ENCODE measurements around the gene TES.

The TES gene

DNA sequence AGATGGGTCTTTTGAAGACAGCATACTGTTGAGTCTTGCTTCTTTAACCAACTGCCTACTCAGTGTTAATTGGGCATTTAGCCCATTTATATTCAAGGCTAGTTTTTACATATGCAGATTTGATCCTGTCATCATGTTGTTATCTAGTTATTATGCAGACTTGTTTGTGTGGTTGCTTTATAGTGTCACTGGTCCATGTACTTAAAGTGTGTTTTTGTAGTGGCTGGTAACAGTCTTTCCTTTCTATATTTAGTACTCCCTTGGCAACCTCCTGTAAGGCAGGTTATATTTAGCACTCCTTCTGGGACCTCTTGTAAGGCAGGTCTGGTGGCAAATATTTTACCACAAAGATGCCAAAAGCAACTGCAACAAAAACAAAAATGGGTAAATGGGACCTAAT is 66.7 kb downstream of the TES start:
- H3K27me3 ChIP-seq (ENCODE audit: control insufficient read depth, insufficient read depth, low read length, poor library complexity, severe bottlenecking): no peaks in the 10 kb centered on the region
- H3K27ac ChIP-seq (ENCODE audit: insufficient read depth, low read depth, low read length, poor library complexity, severe bottlenecking): no peak overlapping the region
- no peaks in the 10 kb centered on the region for H3K36me3 ChIP-seq (ENCODE audit: control insufficient read depth, insufficient read depth, low read length)
- H3K4me1 ChIP-seq (ENCODE audit: control insufficient read depth, insufficient read depth, low read length): no peaks in the 10 kb centered on the region
- H3K4me3 ChIP-seq (ENCODE audit: insufficient read depth, low read depth, low read length): no peak overlapping the region
- H3K9me3 ChIP-seq (ENCODE audit: control insufficient read depth, low read length): no peaks in the 10 kb centered on the region

DNA sequence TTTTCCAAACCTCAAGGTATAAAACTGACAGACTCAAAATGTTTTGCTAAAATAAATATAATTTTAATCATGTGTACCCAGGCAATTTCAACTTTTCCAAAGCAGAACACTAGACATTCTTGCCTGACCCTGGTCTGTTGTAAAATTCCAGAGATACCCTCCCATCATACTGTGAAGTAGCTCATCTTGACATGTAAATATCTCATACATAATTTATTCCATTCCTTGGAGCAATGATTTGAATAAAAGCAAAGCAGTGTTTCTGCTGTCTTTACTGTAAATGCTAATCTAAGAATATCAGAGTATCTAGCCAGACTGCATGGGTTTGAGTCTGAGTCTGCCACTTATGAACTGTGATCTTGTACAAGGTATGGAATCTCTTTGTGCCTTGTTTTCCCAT is 68.9 kb downstream of the TES start:
- no peaks in the 10 kb centered on the region for H3K9me3 ChIP-seq (ENCODE audit: control insufficient read depth, low read length)
- H3K27ac ChIP-seq (ENCODE audit: insufficient read depth, low read depth, low read length, poor library complexity, severe bottlenecking): no peak overlapping the region
- no peaks in the 10 kb centered on the region for H3K36me3 ChIP-seq (ENCODE audit: control insufficient read depth, insufficient read depth, low read length)
- no peaks in the 10 kb centered on the region for H3K27me3 ChIP-seq (ENCODE audit: control insufficient read depth, insufficient read depth, low read length, poor library complexity, severe bottlenecking)
- no peaks in the 10 kb centered on the region for H3K4me1 ChIP-seq (ENCODE audit: control insufficient read depth, insufficient read depth, low read length)
- H3K4me3 ChIP-seq (ENCODE audit: insufficient read depth, low read depth, low read length): no peak overlapping the region

GRCh38 chr7:116280803-116281202 is 70.5 kb downstream of the TES start:
- no peak overlapping the region for H3K27ac ChIP-seq (ENCODE audit: insufficient read depth, low read depth, low read length, poor library complexity, severe bottlenecking)
- 92 to 98% methylated on average over 2 of the region's 2 CpGs for WGBS, 2 experiments
- H3K36me3 ChIP-seq (ENCODE audit: control insufficient read depth, insufficient read depth, low read length): no peaks in the 10 kb centered on the region
- H3K4me3 ChIP-seq (ENCODE audit: insufficient read depth, low read depth, low read length): no peak overlapping the region
- no peaks in the 10 kb centered on the region for H3K27me3 ChIP-seq (ENCODE audit: control insufficient read depth, insufficient read depth, low read length, poor library complexity, severe bottlenecking)
- H3K9me3 ChIP-seq (ENCODE audit: control insufficient read depth, low read length): no peaks in the 10 kb centered on the region
- no peaks in the 10 kb centered on the region for H3K4me1 ChIP-seq (ENCODE audit: control insufficient read depth, insufficient read depth, low read length)

- 93% methylated on average over 2 to 3 of the region's 3 CpGs for WGBS, 2 experiments
- no peaks in the 10 kb centered on the region for H3K27me3 ChIP-seq (ENCODE audit: control insufficient read depth, insufficient read depth, low read length, poor library complexity, severe bottlenecking)
- H3K36me3 ChIP-seq (ENCODE audit: control insufficient read depth, insufficient read depth, low read length): no peaks in the 10 kb centered on the region
- no peaks in the 10 kb centered on the region for H3K4me1 ChIP-seq (ENCODE audit: control insufficient read depth, insufficient read depth, low read length)
- H3K4me3 ChIP-seq (ENCODE audit: insufficient read depth, low read depth, low read length): no peak overlapping the region
- H3K27ac ChIP-seq (ENCODE audit: insufficient read depth, low read depth, low read length, poor library complexity, severe bottlenecking): no peak overlapping the region
- H3K9me3 ChIP-seq (ENCODE audit: control insufficient read depth, low read length): no peaks in the 10 kb centered on the region
These were observed 73.4 kb downstream of the TES start for GRCh38 chr7:116283595-116284204.

DNA sequence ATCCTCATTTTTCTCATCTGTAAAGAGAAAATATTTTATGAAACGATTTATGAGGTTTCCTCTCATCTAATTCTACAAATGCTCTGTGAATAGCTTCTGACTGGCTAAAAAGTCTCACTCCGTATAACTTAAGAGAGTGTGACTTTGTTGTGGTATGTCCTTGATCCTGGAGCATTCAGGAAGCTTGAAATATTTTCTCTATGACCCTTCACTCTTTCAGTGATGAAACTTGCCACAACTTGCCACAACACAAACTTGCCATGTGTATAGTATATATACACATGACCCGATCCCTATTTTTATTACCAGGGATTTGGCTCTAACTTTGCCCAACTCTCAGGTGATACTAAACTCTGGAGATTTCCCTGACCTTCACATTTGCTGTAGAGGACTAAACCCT is 74.1 kb downstream of the TES start:
- Histone ChIP-seq H3K27ac (ENCODE audit: insufficient read depth, low read depth, low read length, poor library complexity, severe bottlenecking) (no peak overlapping the region), H3K4me1 (ENCODE audit: control insufficient read depth, insufficient read depth, low read length) (no peaks in the 10 kb centered on the region), H3K4me3 (ENCODE audit: insufficient read depth, low read depth, low read length) (no peak overlapping the region), H3K9me3 (ENCODE audit: control insufficient read depth, low read length) (no peaks in the 10 kb centered on the region), H3K27me3 (ENCODE audit: control insufficient read depth, insufficient read depth, low read length, poor library complexity, severe bottlenecking) (no peaks in the 10 kb centered on the region), H3K36me3 (ENCODE audit: control insufficient read depth, insufficient read depth, low read length) (no peaks in the 10 kb centered on the region)
- 90 to 94% methylated on average over 3 of the region's 3 CpGs for WGBS, 2 experiments

DNA sequence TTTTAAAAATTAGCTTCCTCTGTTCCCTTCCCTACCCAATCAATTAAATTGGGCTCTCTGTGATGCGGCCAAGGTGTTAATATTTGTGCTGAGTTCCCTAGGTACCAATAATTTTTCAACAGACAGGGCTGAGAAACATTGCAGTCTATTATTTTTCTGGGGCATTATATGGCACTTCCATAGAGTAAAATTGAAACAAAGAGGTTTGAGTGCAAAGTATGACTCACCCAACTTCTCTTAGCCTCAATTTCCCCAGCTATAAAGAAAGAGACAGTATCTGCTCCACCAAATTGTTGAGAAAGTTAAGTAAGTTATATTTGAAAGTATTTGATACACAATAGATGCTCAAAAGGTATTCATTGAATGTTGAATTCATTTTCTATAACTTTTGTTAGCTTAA is 74.9 kb downstream of the TES start:
- WGBS, 2 experiments: 100% methylated on average over 1 of the region's 1 CpG
- H3K36me3 ChIP-seq (ENCODE audit: control insufficient read depth, insufficient read depth, low read length): no peaks in the 10 kb centered on the region

GRCh38 chr7:116290740-116291139 is 80.4 kb downstream of the TES start:
- Histone ChIP-seq H3K36me3 (ENCODE audit: control insufficient read depth, insufficient read depth, low read length) (no peaks in the 10 kb centered on the region), H3K9me3 (ENCODE audit: control insufficient read depth, low read length) (no peaks in the 10 kb centered on the region), H3K4me3 (ENCODE audit: insufficient read depth, low read depth, low read length) (no peak overlapping the region), H3K4me1 (ENCODE audit: control insufficient read depth, insufficient read depth, low read length) (no peaks in the 10 kb centered on the region), H3K27me3 (ENCODE audit: control insufficient read depth, insufficient read depth, low read length, poor library complexity, severe bottlenecking) (no peaks in the 10 kb centered on the region), H3K27ac (ENCODE audit: insufficient read depth, low read depth, low read length, poor library complexity, severe bottlenecking) (no peak overlapping the region)

More for the DNA sequence above, 74.9 kb downstream of the TES start:
- H3K27me3 ChIP-seq (ENCODE audit: control insufficient read depth, insufficient read depth, low read length, poor library complexity, severe bottlenecking): no peaks in the 10 kb centered on the region
- no peaks in the 10 kb centered on the region for H3K9me3 ChIP-seq (ENCODE audit: control insufficient read depth, low read length)
- H3K27ac ChIP-seq (ENCODE audit: insufficient read depth, low read depth, low read length, poor library complexity, severe bottlenecking): no peak overlapping the region
- no peaks in the 10 kb centered on the region for H3K4me1 ChIP-seq (ENCODE audit: control insufficient read depth, insufficient read depth, low read length)
- no peak overlapping the region for H3K4me3 ChIP-seq (ENCODE audit: insufficient read depth, low read depth, low read length)

- no peaks in the 10 kb centered on the region for H3K27me3 ChIP-seq (ENCODE audit: control insufficient read depth, insufficient read depth, low read length, poor library complexity, severe bottlenecking)
- no peak overlapping the region for H3K4me3 ChIP-seq (ENCODE audit: insufficient read depth, low read depth, low read length)
- H3K36me3 ChIP-seq (ENCODE audit: control insufficient read depth, insufficient read depth, low read length): no peaks in the 10 kb centered on the region
- H3K9me3 ChIP-seq (ENCODE audit: control insufficient read depth, low read length): no peaks in the 10 kb centered on the region
- 67 to 88% methylated on average over 1 of the region's 1 CpG for WGBS, 2 experiments
- H3K4me1 ChIP-seq (ENCODE audit: control insufficient read depth, insufficient read depth, low read length): no peaks in the 10 kb centered on the region
- no peak overlapping the region for H3K27ac ChIP-seq (ENCODE audit: insufficient read depth, low read depth, low read length, poor library complexity, severe bottlenecking)
These were observed 81.6 kb downstream of the TES start for GRCh38 chr7:116291937-116292336.

DNA sequence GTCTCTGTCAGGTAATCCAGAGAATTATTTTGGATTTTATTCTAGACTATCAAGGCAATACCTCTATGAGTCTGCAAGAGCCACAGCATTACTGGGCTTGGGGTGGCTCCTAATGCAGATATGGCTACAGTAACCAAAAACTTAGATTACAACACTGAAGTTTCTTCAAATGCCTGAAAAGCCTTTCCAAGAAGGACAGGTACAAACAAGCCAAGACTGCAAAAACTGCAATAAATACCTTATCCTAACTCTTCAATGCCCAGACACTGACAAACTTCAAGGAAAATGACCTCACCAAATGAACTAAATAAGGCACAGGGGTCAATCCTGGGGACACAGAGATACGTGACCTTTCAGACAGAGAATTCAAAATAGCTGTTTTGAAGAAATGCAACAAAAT is 82.0 kb downstream of the TES start:
- H3K4me3 ChIP-seq (ENCODE audit: insufficient read depth, low read depth, low read length): no peak overlapping the region
- no peaks in the 10 kb centered on the region for H3K4me1 ChIP-seq (ENCODE audit: control insufficient read depth, insufficient read depth, low read length)
- H3K27ac ChIP-seq (ENCODE audit: insufficient read depth, low read depth, low read length, poor library complexity, severe bottlenecking): no peak overlapping the region
- no peaks in the 10 kb centered on the region for H3K9me3 ChIP-seq (ENCODE audit: control insufficient read depth, low read length)
- whole genome bisulfite sequencing, 2 experiments: 94 to 100% methylated on average over 1 of the region's 1 CpG
- H3K36me3 ChIP-seq (ENCODE audit: control insufficient read depth, insufficient read depth, low read length): no peaks in the 10 kb centered on the region
- no peaks in the 10 kb centered on the region for H3K27me3 ChIP-seq (ENCODE audit: control insufficient read depth, insufficient read depth, low read length, poor library complexity, severe bottlenecking)

- Histone ChIP-seq H3K27me3 (ENCODE audit: control insufficient read depth, insufficient read depth, low read length, poor library complexity, severe bottlenecking) (no peaks in the 10 kb centered on the region), H3K36me3 (ENCODE audit: control insufficient read depth, insufficient read depth, low read length) (no peaks in the 10 kb centered on the region), H3K4me3 (ENCODE audit: insufficient read depth, low read depth, low read length) (no peak overlapping the region), H3K27ac (ENCODE audit: insufficient read depth, low read depth, low read length, poor library complexity, severe bottlenecking) (no peak overlapping the region), H3K4me1 (ENCODE audit: control insufficient read depth, insufficient read depth, low read length) (no peaks in the 10 kb centered on the region), H3K9me3 (ENCODE audit: control insufficient read depth, low read length) (no peaks in the 10 kb centered on the region)
- WGBS, 2 experiments: 89 to 90% methylated on average over 1 of the region's 1 CpG
These were observed 82.8 kb downstream of the TES start for GRCh38 chr7:116293139-116293538.

- H3K27ac ChIP-seq (ENCODE audit: insufficient read depth, low read depth, low read length, poor library complexity, severe bottlenecking): no peak overlapping the region
- no peak overlapping the region for H3K4me3 ChIP-seq (ENCODE audit: insufficient read depth, low read depth, low read length)
- H3K27me3 ChIP-seq (ENCODE audit: control insufficient read depth, insufficient read depth, low read length, poor library complexity, severe bottlenecking): no peaks in the 10 kb centered on the region
- WGBS, 2 experiments: no CpG with 5 or more reads among the region's 3 CpGs
- no peaks in the 10 kb centered on the region for H3K9me3 ChIP-seq (ENCODE audit: control insufficient read depth, low read length)
- H3K4me1 ChIP-seq (ENCODE audit: control insufficient read depth, insufficient read depth, low read length): no peaks in the 10 kb centered on the region
- no peaks in the 10 kb centered on the region for H3K36me3 ChIP-seq (ENCODE audit: control insufficient read depth, insufficient read depth, low read length)
These were observed 83.3 kb downstream of the TES start for GRCh38 chr7:116293633-116294032.
